Activated naive CD8-positive, alpha-beta T cell treated with anti-CD3 and anti-CD28 coated beads for 36 hours (primary cell): ENCODE data around the gene RPL27A. TPM values are rescaled to one million over a fixed set of nuclear protein-coding genes. Genes with fewer than 3 reads are reported as not detected.

Source experiments
- DNase-seq: peaks from one replicate; pipeline ENCODE4 v3.0.0; 2021
- H3K27ac Mint-ChIP-seq: one replicate; pipeline ENCODE4 v1.8.0; 2022; ENCODE audit warnings: mild to moderate bottlenecking, moderate library complexity, mixed read lengths
- H3K27me3 Mint-ChIP-seq: one replicate; pipeline ENCODE4 v1.8.0; 2022; ENCODE audit warnings: mild to moderate bottlenecking, mixed read lengths
- H3K36me3 Mint-ChIP-seq: one replicate; pipeline ENCODE4 v1.8.0; 2021; ENCODE audit warnings: mild to moderate bottlenecking, mixed read lengths
- H3K4me1 Mint-ChIP-seq: one replicate; pipeline ENCODE4 v1.8.0; 2021; ENCODE audit warnings: mixed read lengths
- H3K4me3 Mint-ChIP-seq: one replicate; pipeline ENCODE4 v1.8.0; 2022; ENCODE audit warnings: mild to moderate bottlenecking, moderate library complexity, mixed read lengths
- H3K9me3 Mint-ChIP-seq: one replicate; pipeline ENCODE4 v1.8.0; 2022; ENCODE audit warnings: mixed read lengths
- total RNA-seq, 2 experiments: library from RNA; stranded (reverse); gene quantifications; one replicate each; pipeline ENCODE4 v1.2.3, GENCODE V29; 2021

The RPL27A gene
- total RNA-seq, 2 experiments from 2014 or later, result 1,128 to 1,154 TPM

- H3K36me3 Mint-ChIP-seq, result peaks cover 88% of the 10 kb centered on the region
- peak overlapping the region; percentile 96 for H3K4me3 Mint-ChIP-seq
- H3K27me3 Mint-ChIP-seq, result no peaks in the 10 kb centered on the region
- peak overlapping the region; percentile 98 for H3K27ac Mint-ChIP-seq
- no peak for DNase-seq
- H3K9me3 Mint-ChIP-seq, result no peaks in the 10 kb centered on the region
- peaks cover 61% of the 10 kb centered on the region for H3K4me1 Mint-ChIP-seq
Measured at GRCh38 chr11:8686325-8686724, 3.7 kb downstream of the RPL27A start.

GRCh38 chr11:8688414-8689362 is 6.1 kb downstream of the RPL27A start:
- peaks cover 57% of the 10 kb centered on the region for H3K4me1 Mint-ChIP-seq
- peak overlapping the region; percentile 98 for H3K27ac Mint-ChIP-seq
- H3K9me3 Mint-ChIP-seq, result no peaks in the 10 kb centered on the region
- H3K36me3 Mint-ChIP-seq, result peaks cover 80% of the 10 kb centered on the region
- DNase-seq, result peak; percentile 90
- H3K27me3 Mint-ChIP-seq, result no peaks in the 10 kb centered on the region
- H3K4me3 Mint-ChIP-seq, result peak overlapping the region; percentile 96

GRCh38 chr11:8689726-8690255 is 7.2 kb downstream of the RPL27A start:
- no peaks in the 10 kb centered on the region for H3K27me3 Mint-ChIP-seq
- H3K27ac Mint-ChIP-seq, result peak overlapping the region; percentile 98
- H3K4me3 Mint-ChIP-seq, result peak overlapping the region; percentile 96
- peaks cover 72% of the 10 kb centered on the region for H3K36me3 Mint-ChIP-seq
- no peaks in the 10 kb centered on the region for H3K9me3 Mint-ChIP-seq
- no peak for DNase-seq
- peaks cover 52% of the 10 kb centered on the region for H3K4me1 Mint-ChIP-seq

GRCh38 chr11:8690374-8691342 is 8.1 kb downstream of the RPL27A start:
- DNase-seq, result no peak
- H3K9me3 Mint-ChIP-seq, result no peaks in the 10 kb centered on the region
- no peaks in the 10 kb centered on the region for H3K27me3 Mint-ChIP-seq
- peak overlapping the region; percentile 96 for H3K4me3 Mint-ChIP-seq
- H3K36me3 Mint-ChIP-seq, result peaks cover 67% of the 10 kb centered on the region
- no peak overlapping the region for H3K27ac Mint-ChIP-seq
- H3K4me1 Mint-ChIP-seq, result peaks cover 43% of the 10 kb centered on the region

- DNase-seq, result no peak
Measured at GRCh38 chr11:8691601-8692000, 9.0 kb downstream of the RPL27A start.

GRCh38 chr11:8692417-8692816 is 9.8 kb downstream of the RPL27A start:
- H3K9me3 Mint-ChIP-seq, result no peaks in the 10 kb centered on the region
- H3K4me3 Mint-ChIP-seq, result no peak overlapping the region
- peak overlapping the region; percentile 42 for H3K27ac Mint-ChIP-seq
- H3K27me3 Mint-ChIP-seq, result no peaks in the 10 kb centered on the region
- peaks cover 29% of the 10 kb centered on the region for H3K4me1 Mint-ChIP-seq
- no peak for DNase-seq
- H3K36me3 Mint-ChIP-seq, result peaks cover 60% of the 10 kb centered on the region

More at GRCh38 chr11:8691601-8692000, 9.0 kb downstream of the RPL27A start:
- Mint-ChIP-seq H3K9me3 (no peaks in the 10 kb centered on the region), H3K27ac (no peak overlapping the region), H3K36me3 (peaks cover 63% of the 10 kb centered on the region), H3K4me1 (peaks cover 35% of the 10 kb centered on the region), H3K4me3 (no peak overlapping the region), H3K27me3 (no peaks in the 10 kb centered on the region)

GRCh38 chr11:8693010-8693551 is 10.5 kb downstream of the RPL27A start:
- Mint-ChIP-seq H3K27ac (peak overlapping the region; percentile 31), H3K9me3 (no peaks in the 10 kb centered on the region), H3K4me3 (no peak overlapping the region), H3K27me3 (no peaks in the 10 kb centered on the region), H3K4me1 (peaks cover 24% of the 10 kb centered on the region), H3K36me3 (peaks cover 58% of the 10 kb centered on the region)
- no peak for DNase-seq

GRCh38 chr11:8693555-8693954 is 11.0 kb downstream of the RPL27A start:
- H3K36me3 Mint-ChIP-seq, result peaks cover 54% of the 10 kb centered on the region
- peaks cover 19% of the 10 kb centered on the region for H3K4me1 Mint-ChIP-seq
- H3K27ac Mint-ChIP-seq, result no peak overlapping the region
- DNase-seq, result no peak
- no peak overlapping the region for H3K4me3 Mint-ChIP-seq
- H3K9me3 Mint-ChIP-seq, result no peaks in the 10 kb centered on the region
- no peaks in the 10 kb centered on the region for H3K27me3 Mint-ChIP-seq

- Mint-ChIP-seq H3K4me1 (peaks cover 17% of the 10 kb centered on the region), H3K9me3 (no peaks in the 10 kb centered on the region), H3K27me3 (no peaks in the 10 kb centered on the region), H3K36me3 (peaks cover 49% of the 10 kb centered on the region), H3K27ac (no peak overlapping the region), H3K4me3 (no peak overlapping the region)
- DNase-seq, result no peak
Measured at GRCh38 chr11:8694137-8694536, 11.5 kb downstream of the RPL27A start.

- H3K9me3 Mint-ChIP-seq, result no peaks in the 10 kb centered on the region
- peaks cover 30% of the 10 kb centered on the region for H3K36me3 Mint-ChIP-seq
- H3K4me3 Mint-ChIP-seq, result no peak overlapping the region
- no peak overlapping the region for H3K27ac Mint-ChIP-seq
- H3K27me3 Mint-ChIP-seq, result no peaks in the 10 kb centered on the region
- H3K4me1 Mint-ChIP-seq, result peaks cover 5% of the 10 kb centered on the region
- DNase-seq, result no peak
Measured at GRCh38 chr11:8697054-8697453, 14.5 kb downstream of the RPL27A start.

- no peak overlapping the region for H3K27ac Mint-ChIP-seq
- no peaks in the 10 kb centered on the region for H3K27me3 Mint-ChIP-seq
- H3K36me3 Mint-ChIP-seq, result peaks cover 21% of the 10 kb centered on the region
- no peak for DNase-seq
- peaks cover 3% of the 10 kb centered on the region for H3K4me1 Mint-ChIP-seq
- no peak overlapping the region for H3K4me3 Mint-ChIP-seq
- H3K9me3 Mint-ChIP-seq, result no peaks in the 10 kb centered on the region
Measured at GRCh38 chr11:8698379-8698851, 15.8 kb downstream of the RPL27A start.

GRCh38 chr11:8698917-8699441 is 16.4 kb downstream of the RPL27A start:
- peaks cover 19% of the 10 kb centered on the region for H3K36me3 Mint-ChIP-seq
- no peak for DNase-seq
- no peaks in the 10 kb centered on the region for H3K27me3 Mint-ChIP-seq
- no peak overlapping the region for H3K4me3 Mint-ChIP-seq
- no peaks in the 10 kb centered on the region for H3K9me3 Mint-ChIP-seq
- peaks cover 1% of the 10 kb centered on the region for H3K4me1 Mint-ChIP-seq
- no peak overlapping the region for H3K27ac Mint-ChIP-seq

GRCh38 chr11:8699903-8700302 is 17.3 kb downstream of the RPL27A start:
- no peak for DNase-seq
- no peaks in the 10 kb centered on the region for H3K4me1 Mint-ChIP-seq
- H3K27me3 Mint-ChIP-seq, result no peaks in the 10 kb centered on the region
- peaks cover 16% of the 10 kb centered on the region for H3K36me3 Mint-ChIP-seq
- no peaks in the 10 kb centered on the region for H3K9me3 Mint-ChIP-seq
- H3K4me3 Mint-ChIP-seq, result no peak overlapping the region
- no peak overlapping the region for H3K27ac Mint-ChIP-seq

GRCh38 chr11:8701891-8702597 is 19.5 kb downstream of the RPL27A start:
- H3K27me3 Mint-ChIP-seq, result no peaks in the 10 kb centered on the region
- H3K4me3 Mint-ChIP-seq, result no peak overlapping the region
- peaks cover 8% of the 10 kb centered on the region for H3K36me3 Mint-ChIP-seq
- H3K27ac Mint-ChIP-seq, result no peak overlapping the region
- H3K9me3 Mint-ChIP-seq, result no peaks in the 10 kb centered on the region
- no peak for DNase-seq
- H3K4me1 Mint-ChIP-seq, result no peaks in the 10 kb centered on the region
